Kidney tubule cell (primary cell): Measurements from ENCODE around the gene BHLHA9.

Experiments used
- DNase-seq: peaks from one replicate; pipeline ENCODE4 v3.0.0-alpha.2; 2018; ENCODE audit warnings: low spot score

The BHLHA9 gene

DNA sequence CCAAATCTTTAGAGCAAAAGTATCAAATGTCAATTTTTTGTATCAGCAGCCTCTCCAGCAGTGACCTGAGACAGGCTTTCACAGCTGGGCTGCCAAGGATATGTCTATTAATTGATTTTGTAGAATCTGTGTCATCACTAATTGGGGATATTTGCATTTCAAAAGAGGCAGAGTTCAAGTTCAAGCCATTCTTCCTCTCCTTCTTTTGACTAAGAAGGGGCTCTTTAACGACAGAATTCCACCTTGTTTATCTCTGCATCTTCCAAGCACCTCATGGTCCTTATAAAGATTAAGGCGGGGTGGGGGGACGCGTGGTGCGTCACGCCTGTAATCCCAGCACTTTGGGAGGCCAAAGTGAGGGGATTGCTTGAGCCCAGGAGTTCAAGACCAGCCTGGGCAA lies 15.2 kb upstream of the BHLHA9 start:
- DNase-seq = no peak

DNA sequence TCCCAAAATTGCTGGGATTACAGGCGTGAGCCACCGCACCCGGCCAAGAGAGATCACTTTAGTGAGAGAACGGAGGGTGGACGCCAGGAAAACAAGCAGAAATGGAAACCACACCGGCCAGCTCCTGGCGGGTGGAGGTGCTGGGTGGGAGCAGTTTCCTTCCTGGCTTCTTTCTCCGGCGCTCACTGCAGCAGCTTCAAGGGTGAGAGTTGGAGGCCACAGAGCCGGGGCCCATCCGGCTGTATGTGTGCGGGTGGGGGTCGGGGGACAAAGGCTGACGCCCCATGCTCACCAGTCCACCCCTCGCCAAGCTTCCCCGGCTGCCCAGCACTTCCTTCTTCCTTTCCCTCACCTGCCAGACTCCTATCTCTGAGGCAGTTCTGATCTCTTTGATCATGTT lies 13.5 kb upstream of the BHLHA9 start:
- no peak for DNase-seq

DNA sequence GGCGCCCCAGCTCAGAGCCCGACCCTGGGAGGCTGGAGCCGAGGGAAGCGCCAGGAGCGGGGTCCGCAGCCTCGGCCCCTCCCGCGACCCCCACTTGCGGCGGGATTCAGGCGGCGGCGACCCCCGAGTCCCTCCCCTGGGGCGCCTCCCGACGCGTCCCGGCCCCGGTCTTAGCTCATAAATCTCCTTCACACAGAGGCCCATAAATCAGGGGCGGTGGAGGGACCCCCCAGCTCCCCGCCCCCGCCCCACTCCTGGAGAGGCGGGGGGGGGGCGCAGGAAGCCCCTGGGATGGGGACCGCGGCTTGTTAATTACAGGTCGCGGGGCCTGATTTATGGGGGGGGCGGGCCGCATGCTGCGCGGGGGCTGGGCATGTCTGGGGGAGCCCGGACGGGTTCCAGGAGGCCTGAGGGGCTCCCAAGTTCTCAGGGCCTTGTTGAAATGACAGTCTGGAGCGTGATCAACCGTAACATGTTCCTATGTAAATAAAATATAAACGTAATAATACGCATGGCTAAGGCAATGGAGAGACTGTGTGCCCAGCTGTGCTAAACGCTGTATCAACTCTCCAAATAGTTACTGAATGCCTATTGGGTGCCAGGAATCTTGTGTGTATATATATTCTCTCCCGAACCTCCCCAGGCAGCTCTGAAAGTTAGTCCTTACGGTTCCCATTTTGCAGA lies 10.0 kb upstream of the BHLHA9 start:
- DNase-seq = no peak

- no peak for DNase-seq
Measured at GRCh38 chr17:1260770-1261161, 9.5 kb upstream of the BHLHA9 start.

DNA sequence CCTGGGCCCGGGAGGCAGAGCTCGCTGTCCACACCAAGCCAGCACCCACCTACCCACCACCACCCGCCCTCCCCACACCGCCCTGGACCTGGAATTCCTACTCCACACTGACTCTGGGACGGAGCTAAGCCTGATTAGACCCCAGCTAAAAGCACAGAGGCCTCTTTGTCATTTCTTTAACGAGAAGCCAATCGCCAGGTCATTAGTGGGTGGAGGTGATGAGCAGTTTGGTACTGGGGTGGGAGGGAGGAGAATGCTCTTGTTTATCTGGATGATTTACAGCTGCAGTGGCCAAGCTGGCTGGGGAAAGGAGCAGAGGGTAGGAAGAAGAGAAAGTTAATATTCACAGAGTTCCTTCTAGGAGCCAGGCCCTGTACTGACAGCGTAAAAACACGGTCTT lies 6.0 kb upstream of the BHLHA9 start:
- no peak for DNase-seq

- DNase-seq = peak; percentile 16
Measured at GRCh38 chr17:1267471-1267943, 2.7 kb upstream of the BHLHA9 start.

DNA sequence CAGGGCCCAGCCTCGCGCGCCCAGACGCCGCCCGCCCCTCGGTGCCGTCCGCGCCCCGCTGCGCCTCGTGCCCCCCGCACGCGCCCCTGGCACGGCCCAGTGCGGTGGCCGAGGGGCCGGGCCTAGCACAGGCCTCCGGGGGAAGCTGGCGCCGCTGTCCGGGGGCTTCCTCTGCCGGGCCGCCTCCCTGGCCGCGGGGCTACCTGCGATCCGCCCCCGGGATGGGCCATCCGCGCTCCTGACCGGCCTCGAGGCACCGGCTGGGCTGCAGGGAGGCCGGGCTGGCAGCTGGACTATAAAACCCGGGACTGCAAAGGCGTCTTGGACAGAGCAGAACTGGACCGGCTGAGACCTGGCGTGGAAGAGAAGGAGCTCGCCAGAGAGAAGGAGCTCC lies 783 bp downstream of the BHLHA9 start:
- DNase-seq = no peak

- DNase-seq = no peak
Measured at GRCh38 chr17:1271441-1271840, 1.2 kb downstream of the BHLHA9 start.

DNA sequence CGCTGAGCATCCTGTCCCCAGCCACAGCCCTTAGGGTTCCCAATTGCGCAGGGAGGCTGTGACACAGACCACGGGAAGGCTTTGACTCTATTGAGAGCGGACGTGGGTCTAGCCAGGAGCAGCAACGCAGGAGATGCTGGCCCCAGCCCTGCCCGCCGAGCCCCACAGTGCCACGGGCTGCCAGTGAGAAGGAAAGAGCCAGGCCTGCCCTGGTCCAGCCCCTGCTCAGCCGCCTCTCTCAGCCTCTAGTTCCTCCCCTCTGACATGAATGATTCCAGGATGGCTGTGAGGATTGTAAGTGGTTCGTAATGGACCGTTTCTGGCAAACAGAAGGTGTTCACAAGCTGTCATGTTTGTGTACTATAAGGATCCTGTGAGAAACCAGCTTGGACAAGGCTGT lies 2.5 kb downstream of the BHLHA9 start:
- DNase-seq = no peak

- no peak for DNase-seq
Measured at GRCh38 chr17:1273492-1274244, 3.4 kb downstream of the BHLHA9 start.

DNA sequence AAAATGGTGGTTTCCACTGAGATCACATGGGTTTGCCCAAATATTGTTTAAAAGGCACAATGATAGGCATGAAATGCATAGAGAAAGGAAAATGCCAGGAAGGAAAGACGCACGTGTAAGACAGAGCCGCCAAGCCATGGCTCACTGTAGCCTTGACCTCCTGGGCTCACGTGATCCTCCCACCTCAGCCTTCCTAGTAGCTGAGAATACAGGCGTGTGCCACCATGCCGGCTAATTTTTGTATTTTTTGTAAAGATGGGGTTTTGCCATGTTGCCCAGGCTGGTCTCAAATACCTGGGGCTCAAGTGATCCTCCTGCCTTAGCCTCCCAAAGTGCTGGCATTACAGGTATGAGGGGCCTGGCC lies 4.0 kb downstream of the BHLHA9 start:
- DNase-seq = no peak

DNA sequence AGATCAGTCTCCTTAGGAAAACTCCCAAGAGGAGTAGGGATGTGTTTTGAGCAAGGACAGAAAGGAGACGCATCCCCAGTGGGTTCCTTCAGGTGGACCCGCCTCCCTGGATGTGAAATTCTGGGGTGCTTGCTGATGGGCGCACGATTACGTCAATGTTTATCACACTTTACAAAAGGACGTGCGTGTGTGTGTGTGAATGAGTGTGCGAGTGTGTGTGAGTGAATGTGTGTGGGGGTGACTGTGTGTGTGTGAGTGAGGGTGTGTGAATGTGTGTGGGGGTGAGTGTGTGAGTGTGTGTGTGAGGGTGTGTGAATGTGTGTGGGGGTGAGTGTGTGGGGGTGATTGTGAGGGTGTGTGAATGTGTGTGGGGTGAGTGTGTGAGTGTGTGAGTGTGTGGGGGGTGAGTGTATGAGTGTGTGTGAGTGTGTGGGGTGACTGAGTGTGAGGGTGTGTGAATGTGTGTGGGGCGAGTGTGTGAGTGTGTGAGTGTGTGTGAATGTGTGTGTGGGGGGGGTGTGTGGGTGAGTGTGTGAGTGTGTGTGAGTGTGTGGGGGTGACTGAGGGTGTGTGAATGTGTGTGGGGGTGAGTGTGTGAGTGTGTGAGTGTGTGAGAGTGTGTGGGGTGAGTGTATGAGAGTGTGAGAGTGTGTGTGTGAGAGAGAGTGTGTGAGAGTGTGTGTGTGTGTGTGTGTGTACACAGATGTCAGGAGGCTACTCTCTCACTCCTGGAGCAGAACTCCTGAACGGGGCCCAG lies 5.1 kb downstream of the BHLHA9 start:
- DNase-seq = no peak

DNA sequence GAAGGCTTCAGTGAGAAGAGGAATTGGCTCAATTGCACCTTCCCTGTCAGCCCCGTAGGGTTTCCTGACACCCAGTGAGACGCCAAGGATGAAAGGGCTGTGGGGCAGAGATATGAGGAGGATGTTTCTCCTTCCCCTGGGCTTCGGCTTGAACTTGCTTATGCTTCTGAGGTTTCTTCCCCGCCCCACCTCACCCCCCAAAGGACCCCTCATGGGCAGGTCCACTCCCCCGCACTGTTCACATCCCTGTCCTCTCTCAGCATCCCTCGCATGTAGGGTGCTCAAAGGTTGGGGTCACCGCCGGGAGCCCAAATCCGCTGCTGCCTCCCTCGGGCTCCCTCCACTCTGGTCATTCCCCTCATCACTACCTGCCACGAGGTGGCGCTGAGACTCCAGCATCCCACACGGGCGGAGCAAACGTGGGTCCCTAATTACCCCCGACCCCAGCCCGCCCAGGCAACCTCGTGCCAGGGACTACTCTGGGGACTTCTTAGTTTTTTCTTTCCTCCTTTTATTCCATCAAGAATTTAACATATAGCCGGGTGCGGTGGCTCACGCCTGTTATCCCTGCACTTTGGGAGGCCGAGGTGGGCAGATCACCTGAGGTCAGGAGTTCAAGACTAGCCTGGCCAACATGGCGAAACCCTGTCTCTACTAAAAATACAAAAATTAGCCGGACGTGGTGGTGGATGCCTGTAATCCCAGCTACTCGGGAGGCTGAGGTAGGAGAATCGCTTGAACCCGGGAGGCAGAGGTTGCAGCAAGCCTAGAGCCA lies 5.9 kb downstream of the BHLHA9 start:
- peak; percentile 41 for DNase-seq

- no peak for DNase-seq
Measured at GRCh38 chr17:1280652-1281051, 10.4 kb downstream of the BHLHA9 start.

GRCh38 chr17:1286379-1287106 lies 16.3 kb downstream of the BHLHA9 start:
- no peak for DNase-seq

DNA sequence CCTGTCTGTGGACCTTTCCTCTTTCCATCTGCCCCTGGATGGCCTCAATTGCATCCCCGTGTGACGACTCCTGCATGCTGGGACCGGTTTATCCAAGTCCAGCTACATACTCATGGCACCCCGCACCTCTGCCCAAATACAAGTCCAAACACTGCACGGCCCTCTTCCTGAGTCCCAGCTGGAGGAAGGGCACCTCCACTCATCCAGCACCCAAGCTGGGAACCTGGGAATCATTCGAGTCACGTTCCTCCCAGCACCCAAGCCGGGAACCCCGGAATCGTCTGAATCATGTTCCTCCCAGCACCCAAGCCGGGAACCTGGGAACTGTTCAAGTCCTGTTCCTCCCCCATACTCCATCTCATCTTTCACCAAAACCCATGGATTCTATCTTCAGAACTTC lies 19.5 kb downstream of the BHLHA9 start:
- no peak for DNase-seq

- DNase-seq = no peak
Measured at GRCh38 chr17:1290676-1291075, 20.4 kb downstream of the BHLHA9 start.

DNA sequence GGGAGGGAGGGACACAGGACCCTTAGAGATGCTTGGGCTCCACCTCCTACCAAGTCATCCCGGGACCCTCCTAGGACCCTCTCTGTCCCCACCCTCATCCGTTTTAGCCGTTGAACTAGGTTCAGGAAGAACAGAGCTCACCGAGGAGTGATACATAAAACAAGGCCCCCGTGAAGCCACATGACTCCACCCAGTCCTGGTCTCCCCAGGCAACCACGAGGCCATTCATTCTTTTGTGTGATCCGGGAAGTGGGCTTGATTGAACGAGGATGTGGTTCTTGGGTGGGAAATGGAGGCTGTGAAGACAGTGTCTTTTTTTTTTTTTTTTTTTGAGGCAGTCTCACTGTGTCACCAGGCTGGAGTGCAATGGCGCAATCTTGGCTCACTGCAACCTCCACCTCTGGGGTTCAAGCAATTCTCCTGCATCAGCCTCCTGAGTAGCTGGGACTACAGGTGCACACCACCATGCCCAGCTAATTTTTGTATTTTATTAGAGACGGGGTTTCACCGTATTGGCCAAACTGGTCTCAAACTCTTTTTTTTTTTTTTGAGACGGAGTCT lies 24.0 kb downstream of the BHLHA9 start:
- DNase-seq = no peak

GRCh38 chr17:1298606-1299005 lies 28.4 kb downstream of the BHLHA9 start:
- peak; percentile 27 for DNase-seq

GRCh38 chr17:1299552-1300370 lies 29.5 kb downstream of the BHLHA9 start:
- DNase-seq = no peak
